HG03558 (cell line): ENCODE data around the gene HP1BP3.
"Not testable (repeated sequence)": the region's sequence is repeated elsewhere in the genome, so short reads cannot be mapped to it uniquely, and the experiment has no call there.

Experiments used
- ATAC-seq: cut with Tn5 transposase; IDR thresholded peaks from one replicate; pipeline ENCODE4 v1.9.1; 2021; ENCODE audit warnings: moderate number of reproducible peaks; ENCODE audit not compliant: unreplicated experiment; ENCODE audit errors: extremely low read depth

HP1BP3 gene, protein sequence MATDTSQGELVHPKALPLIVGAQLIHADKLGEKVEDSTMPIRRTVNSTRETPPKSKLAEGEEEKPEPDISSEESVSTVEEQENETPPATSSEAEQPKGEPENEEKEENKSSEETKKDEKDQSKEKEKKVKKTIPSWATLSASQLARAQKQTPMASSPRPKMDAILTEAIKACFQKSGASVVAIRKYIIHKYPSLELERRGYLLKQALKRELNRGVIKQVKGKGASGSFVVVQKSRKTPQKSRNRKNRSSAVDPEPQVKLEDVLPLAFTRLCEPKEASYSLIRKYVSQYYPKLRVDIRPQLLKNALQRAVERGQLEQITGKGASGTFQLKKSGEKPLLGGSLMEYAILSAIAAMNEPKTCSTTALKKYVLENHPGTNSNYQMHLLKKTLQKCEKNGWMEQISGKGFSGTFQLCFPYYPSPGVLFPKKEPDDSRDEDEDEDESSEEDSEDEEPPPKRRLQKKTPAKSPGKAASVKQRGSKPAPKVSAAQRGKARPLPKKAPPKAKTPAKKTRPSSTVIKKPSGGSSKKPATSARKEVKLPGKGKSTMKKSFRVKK

DNA sequence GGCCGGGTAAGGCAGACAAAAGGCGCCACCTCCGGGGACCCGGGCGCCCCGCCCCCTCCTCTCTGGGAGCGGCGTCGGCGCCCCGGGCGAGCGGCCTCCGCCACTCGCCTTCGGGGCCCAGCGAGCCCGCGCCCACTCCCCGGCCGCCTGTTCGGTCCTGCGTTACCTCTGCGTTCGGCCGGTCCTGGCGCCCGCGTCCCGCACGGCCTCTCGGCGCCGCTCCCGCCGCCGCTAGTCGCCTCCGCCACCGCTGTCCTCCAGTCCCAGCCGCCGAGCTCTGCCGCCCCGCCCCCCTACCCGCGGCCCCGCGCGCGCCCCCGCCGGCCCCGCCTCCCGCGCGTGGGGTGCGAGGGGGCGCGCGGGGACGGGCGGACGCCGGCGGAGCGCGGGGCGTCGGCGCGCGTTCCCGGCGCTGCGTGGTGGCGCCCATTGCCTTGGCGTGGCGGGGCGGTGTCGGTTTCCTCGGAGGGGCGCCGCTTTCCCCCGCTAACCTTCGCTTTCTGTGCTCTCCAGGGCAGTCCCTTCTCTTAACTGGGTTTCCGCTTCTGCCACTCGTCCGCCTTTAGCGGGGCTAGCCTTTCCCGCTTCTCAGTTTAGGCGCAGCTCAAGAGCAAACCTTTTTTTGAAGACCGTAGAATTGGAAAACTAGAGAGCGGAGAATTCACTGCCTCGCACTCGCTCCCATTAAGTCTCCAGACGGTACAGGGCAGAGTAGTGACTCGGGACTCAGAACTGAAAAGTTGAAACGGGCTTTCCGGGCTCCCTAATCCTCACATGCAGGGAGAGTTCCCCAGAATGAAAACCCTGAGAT is at the start of gene HP1BP3:
TSS of gene HP1BP3 (minus strand) at position 279 of the 811 bp plus-strand sequence. CDS start 6,867 bp downstream, outside the sequence.
- peak; percentile 20 for ATAC-seq

DNA sequence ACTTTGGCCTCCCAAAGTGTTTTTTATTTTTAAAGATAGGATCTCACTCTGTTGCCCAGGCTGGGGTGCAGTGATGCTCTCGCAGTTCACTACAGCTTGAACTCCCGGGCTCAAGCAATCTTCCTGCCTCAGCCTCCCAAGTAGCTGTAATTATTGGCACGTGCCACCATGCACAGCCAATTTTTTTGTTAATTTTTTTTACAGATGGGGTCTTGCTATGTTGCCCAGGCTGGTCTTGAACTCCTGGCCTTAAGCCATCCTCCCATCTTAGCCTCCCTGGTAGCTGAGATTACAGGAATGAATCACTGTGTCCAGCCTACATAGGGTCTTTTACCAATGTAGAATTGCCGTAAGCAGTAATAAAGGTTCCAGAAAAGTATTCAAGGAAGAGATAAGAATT is 49.1 kb upstream of the HP1BP3 start:
- no peak for ATAC-seq

DNA sequence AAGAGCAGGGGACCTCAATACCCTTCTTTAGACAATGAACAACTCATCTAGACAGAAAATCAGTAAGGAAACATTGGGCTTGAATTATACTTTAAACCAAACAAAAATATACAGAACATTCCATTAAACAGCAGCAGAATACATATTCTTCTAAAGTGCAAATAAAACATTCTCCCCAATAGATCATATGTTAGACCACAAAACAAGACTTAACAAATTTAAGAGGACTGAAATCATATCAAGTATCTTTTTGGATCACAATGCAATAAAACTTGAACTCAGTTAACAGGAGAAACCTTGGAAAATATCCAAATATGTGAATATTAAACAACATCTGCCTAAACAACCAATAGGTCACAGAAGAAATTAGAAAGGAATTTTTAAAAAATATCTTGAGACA is 47.7 kb upstream of the HP1BP3 start:
- ATAC-seq: no peak

DNA sequence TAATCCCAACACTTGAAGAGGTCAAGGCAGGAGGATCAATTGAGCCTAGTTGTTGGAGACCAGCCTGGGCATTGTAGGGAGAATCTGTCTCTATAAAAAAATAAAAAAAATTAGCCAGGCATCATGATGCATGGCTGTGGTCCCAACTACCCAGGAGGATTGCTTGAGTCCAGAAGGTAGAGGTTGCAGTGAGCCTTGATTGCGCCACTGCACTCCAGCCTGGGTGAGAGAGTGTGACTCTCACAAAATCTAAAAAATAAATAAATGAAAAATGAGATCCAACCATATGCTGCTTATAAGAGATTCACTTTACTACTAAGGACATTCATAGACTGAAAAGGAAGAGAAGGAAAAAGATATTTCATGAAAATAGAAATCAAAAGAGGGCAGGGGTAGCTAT is 47.1 kb upstream of the HP1BP3 start:
- ATAC-seq: no peak

DNA sequence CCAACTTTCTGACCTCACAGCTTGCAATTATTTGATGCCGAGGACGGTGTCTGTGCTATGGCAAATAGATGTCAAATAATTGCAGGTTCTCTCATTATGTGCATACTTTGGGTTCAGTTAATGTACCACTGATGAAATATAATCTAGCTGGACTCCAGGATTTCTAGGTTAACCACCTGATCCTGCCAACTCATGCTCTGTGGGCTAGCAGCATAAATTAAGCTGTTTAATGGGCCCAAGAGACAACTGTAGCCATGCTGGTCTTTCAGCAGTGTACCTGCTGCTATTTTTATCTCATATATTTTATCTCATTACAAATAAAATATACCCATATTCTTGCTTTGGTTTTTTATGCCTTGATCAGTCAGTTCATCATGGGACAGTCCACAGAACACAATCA is 43.3 kb upstream of the HP1BP3 start:
- no peak for ATAC-seq

DNA sequence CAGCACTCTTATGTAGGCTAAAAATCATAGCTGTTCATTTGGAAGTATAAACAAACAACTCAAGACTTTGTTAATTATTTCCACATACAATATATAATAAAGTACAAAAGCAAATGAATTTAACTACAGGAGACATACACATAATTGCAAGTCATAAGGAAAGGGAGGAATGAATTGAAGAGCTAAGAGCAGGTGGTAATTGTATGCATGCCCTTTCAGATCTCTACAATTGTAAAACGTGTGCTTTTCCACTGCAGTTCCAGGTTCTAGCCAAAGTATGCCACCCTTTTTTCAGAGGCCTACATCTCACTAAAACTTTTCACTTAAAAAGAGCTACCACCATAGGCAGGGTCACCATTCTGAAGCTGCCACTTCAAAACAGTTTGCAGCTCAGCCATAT is 42.8 kb upstream of the HP1BP3 start:
- ATAC-seq: no peak

DNA sequence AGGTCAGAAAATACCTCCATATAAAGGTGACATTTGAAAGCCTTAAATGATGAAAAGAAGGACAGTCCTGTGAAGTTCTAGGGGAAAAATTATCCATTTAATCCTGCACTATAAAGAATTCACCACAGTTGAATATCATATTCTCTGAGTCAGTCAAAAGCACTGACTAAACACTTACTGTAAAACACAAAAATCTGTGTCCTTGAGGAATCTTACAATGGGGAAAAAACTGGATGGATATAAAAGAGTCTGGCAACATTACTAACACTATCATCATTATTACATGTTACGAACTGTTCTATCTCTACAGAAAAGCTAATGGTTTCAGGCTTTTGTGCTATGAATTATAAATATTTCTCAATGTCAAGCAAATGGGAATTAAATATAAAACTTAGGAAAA is 42.4 kb upstream of the HP1BP3 start:
- ATAC-seq: no peak

DNA sequence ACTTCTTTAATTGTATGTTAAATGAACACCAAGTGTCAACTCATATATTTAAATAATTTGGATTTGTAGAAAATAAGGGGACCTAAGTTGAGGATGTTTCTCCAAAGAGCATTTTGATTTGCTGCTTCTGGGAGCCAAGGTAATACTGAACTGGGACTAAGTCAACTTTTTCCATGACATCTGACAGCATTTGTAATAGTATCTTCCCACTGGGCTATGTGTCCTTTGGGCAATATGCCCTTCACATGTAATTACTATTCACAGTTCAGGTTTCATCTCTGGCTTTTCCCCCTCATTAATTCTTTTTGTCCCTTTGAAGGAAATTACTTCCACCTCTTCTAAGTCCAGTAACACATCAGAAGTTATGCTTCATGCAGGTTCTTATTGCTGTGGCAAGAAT is 36.7 kb upstream of the HP1BP3 start:
- ATAC-seq: no peak

DNA sequence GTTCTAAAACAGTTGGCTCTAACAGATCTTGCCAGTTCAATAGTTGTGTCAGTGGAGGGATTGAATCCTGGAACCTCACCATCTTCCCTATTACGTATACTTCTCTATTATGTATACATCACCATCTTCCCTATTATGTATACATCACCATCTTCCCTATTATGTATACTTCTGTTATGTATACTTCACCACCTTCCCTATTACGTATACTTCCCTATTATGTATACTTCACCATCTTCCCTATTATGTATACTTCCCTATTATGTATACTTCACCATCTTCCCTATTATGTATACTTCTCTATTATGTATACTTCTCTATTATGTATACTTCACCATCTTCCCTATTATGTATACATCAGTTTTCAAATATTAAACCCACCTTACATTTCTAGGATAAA is 34.4 kb upstream of the HP1BP3 start:
- no peak for ATAC-seq

DNA sequence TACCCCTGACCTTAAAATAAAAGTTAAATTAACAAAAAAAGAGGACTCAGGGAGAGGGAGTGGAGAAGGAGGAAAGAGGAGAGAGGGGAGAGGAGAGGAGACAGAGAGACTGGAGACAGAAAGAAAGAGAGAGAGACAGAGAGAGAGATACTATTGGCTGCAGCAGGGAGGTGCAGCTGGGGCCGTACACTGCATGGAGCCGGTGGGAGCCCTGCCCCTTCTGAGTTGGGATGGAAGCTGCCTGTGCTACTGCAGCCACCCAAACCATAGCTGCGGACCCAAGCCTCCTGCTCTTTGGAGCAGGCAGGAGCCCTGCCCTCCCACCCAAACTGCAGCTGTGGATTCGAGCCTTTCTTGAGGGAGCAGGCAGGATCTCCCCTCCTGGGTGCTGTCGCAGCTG is 32.7 kb upstream of the HP1BP3 start:
- no peak for ATAC-seq

DNA sequence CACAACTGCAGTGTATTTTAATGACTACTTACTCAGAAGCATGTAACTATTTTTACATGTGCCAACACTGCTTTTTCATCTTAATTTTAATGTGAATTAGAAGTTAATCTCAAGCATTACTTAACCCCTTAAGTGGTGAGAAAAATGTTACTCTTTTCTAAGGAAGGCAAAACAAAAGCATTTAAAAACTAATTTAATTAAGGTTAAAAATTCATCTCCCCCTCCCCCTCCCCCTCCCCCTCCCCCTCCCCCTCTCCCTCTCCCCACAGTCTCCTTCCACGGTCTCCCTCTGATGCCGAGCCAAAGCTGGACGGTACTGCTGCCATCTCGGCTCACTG is 27.4 kb upstream of the HP1BP3 start:
- ATAC-seq: no peak

DNA sequence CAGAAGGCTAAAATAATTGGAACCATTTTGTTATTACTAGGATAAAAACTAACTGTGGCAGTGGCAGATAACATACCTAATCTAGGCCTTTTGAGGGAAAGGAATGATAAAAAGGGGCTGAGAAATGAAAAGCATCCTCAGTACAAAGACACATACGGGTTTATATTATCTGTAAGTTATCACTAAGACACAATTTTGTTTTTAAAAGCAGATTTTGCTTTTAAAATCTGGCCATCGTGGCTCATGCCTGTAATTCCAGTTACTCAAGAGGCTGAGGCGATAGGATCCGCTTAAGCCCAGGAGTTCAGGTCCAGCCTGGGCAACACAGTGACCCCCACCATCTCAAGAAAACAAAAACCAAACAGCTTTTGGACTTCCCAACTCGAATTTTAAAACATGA is 24.8 kb upstream of the HP1BP3 start:
- ATAC-seq: no peak

DNA sequence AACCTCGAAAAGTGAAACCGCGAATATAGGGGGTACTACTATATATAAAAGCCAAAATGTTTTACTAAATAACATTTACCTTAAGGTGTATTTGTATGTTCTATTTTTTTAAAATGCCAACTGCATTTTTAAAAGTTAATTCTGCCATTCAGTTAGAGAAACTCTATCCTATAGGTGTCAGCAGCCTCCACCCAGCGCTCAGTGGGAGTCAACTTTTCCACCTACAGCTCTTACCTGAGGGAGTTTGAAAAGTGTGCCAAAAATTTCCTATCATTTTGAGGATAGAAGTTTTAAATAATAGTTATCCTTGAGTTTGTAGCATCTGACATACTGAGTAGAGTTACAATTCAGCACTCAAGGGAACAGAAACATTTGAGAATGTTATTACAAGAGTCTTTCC is 6.1 kb upstream of the HP1BP3 start:
- no peak for ATAC-seq

DNA sequence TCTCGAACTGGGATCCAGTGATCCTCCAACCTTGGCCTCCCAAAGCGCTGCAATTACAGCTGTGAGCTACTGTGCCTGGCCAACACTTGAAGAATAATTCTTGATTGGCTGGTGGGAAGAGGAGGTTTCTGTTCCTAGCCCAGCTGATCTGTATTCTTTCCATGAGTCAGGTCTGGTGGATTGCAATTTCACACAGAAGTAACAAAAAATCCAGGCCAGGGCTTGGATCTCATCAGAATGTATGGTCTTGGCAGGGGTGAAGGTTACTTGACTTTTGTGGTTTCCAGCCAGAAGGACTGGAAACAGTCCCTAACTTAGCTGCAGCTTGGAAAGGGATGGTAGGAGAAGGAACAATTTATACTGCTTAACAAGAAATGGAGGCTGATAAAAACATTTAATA is 5.1 kb upstream of the HP1BP3 start:
- no peak for ATAC-seq

DNA sequence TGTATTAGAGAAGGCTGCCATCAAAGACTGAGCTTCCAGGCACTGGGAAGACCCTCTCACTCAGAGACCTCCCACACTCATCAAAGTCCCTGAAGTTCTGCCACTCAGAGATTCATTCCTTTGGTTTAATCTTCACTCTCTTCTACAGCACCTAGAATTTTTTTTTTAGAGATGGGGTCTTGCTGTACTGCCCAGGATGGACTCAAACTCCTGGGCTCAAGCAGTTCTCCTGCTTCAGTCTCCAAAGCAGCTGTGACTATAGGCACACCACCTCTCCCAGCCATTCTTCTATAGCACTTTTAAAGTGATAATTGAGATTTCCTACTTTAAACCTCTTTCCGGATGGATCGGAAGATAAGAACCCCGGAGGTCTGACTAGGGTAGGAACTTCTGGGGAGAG is 3.7 kb upstream of the HP1BP3 start:
- no peak for ATAC-seq

DNA sequence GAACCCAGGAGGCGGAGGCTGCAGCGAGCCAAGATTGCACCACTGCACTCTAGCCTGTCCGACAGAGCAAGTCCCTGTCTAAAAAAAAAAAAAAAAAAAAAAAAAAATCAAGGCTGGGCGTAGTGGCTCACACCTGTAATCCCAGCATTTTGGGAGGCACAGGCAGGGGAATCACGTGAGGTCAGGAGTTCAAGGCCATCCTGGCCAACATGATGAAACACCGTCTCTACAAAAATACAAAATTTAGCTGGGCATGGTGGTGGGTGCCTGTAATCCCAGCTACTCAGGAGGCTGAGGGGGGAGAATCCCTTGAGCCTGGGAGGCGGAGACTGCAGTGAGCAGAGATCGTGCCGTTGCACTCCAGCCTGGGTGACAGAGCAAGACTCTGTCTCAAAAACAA is 2.5 kb upstream of the HP1BP3 start:
- not testable (repeated sequence) for ATAC-seq

DNA sequence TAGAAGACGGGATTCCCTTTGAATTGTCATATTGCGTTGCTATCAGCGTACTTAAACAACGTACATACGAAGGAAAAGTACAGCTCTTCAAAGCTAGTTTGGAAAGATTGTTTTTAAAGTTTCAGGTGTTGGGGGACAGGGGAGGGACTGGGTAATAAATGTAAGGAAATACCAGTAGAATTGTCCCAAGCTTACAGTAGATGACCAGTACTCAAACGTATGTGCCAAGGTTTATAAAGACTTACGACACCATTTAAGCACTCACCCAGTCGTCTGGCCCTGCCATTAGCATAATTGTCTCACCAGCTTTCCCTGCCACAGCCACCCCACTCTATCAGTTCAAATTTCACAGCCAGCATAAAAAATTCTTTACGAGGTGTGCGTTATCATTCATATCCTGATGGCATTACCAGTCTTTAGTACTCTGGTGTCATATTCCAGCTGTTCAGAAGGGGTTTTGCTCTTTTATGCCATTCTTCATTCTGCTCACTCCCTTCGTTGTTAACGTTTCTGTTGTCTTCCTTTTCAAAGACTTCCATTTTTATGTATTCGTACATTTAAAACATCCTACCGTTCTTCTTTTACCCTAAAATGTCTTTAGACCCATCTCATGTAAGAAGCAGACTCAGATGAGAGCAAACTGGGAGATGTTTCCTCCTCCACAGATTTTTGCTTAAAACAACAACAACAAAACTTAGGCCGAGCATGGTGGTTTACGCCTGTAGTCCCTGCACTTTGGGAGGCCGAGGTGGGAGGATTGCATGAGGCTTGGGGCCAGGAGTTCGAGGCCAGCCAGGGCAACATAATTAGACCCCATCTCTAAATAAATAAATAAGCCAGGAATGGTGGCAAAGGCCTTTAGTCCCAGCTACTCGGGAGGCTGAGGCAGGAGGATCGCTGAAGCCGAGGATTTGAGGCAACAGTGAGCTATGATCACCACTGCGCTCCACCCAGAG is 1.0 kb upstream of the HP1BP3 start:
- no peak for ATAC-seq

DNA sequence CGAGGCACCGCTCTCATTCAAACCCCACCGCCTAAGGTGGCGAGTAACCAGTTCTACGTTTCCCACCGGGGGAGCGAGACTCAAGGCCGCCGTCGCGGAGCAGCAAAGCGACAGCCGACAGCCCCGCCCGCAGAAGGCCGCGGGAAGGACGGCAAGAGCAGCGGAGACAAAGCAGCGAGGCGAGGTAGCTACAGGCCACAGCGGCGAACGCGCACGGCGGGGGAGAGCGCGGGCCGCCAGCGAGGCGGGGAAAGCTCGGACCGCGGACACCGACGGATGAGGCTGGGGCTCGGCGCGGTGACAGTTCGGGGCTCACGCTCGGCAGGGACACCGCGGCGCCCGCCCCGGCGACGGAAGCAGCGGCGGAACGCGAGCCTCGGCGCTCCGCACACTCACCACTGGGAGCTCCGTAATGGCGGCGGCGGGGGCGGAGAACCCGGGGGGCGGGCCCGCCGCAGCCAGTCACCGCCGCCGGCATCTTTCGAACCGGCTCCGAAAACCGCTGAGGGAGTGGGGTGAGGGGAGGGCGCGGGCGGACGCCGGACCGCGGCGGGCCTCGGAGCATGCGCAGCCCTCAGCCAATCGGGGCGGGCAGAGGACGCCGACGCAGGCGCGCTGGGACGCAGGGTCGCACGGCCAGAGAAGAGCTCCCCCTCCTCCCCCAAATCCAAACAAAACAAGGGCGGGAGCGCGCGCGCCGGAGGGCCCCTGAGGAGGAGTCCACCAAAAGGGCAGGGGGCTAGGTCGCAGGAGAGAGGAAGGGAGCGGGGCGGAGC is 666 bp downstream of the HP1BP3 start:
- ATAC-seq: peak; percentile 47

DNA sequence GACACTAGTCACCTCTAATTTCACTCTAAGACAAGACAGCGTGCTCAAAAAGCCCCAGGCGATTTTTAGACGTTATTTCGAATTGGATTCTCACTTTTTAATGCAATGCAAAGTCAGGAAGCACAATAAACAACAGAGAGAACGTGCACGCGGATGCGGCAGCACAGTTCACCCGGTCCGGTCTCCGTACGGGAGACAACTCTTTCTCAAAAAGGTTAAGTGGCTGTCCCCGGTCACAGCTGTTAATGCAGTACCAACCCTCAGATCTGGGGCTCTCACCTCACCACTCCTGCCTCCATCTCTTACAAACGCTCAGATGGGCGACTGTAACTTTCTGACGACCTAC is 1.2 kb downstream of the HP1BP3 start:
- peak; percentile 2 for ATAC-seq

DNA sequence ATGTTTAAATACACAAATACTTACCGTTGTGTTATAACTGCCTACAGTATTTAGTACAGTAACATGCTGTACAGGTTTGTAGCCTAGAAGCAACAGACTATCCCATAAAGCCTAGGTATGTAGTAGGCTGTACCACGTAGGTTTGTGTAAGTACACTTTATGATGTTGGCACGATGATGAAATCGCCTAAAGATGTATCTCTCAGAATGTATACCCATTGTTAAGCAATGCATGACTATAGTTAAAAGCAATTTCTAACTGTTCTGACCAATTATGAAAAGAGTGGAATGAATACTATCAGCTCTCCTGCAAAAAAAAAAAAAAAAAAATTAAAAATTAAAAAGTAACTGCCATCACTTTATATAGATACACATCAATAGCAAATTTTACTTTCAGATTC is 11.4 kb downstream of the HP1BP3 start:
- no peak for ATAC-seq
